Type B pancreatic cell (in vitro differentiated cells): ENCODE data around the gene FCN2. TPM values are rescaled to one million over a fixed set of nuclear protein-coding genes. Genes with fewer than 3 reads are reported as not detected.

Experiments used
- DNase-seq: peaks from one replicate; pipeline ENCODE4 v3.0.0; 2021; ENCODE audit warnings: mixed read lengths; ENCODE audit not compliant: unreplicated experiment; ENCODE audit errors: extremely low spot score
- H3K27ac Mint-ChIP-seq: 2 replicates; pipeline ENCODE4 v1.8.0; 2021; ENCODE audit warnings: mild to moderate bottlenecking, mixed read lengths
- H3K27me3 Mint-ChIP-seq: 2 replicates; pipeline ENCODE4 v1.8.0; 2021; ENCODE audit warnings: mixed read lengths
- H3K36me3 Mint-ChIP-seq: 2 replicates; pipeline ENCODE4 v1.8.0; 2021; ENCODE audit warnings: mixed read lengths
- H3K4me1 Mint-ChIP-seq: one replicate; pipeline ENCODE4 v1.8.0; 2021; ENCODE audit warnings: mixed read lengths; ENCODE audit not compliant: unreplicated experiment
- H3K4me3 Mint-ChIP-seq: 2 replicates; pipeline ENCODE4 v1.8.0; 2021; ENCODE audit warnings: mild to moderate bottlenecking, mixed read lengths
- H3K9me3 Mint-ChIP-seq: 2 replicates; pipeline ENCODE4 v1.8.0; 2021; ENCODE audit warnings: mixed read lengths
- CTCF ChIP-seq: fragments of 200-600 bp; sonication (generic); conservative IDR thresholded peaks from 2 replicates; pipeline ENCODE4 v1.5.0; 2021; ENCODE audit warnings: antibody characterized with exemption, mild to moderate bottlenecking
- total RNA-seq: library from RNA; stranded (reverse); gene quantifications from 2 replicates; pipeline ENCODE4 v1.2.1, GENCODE V29; 2021; ENCODE audit warnings: low replicate concordance

The FCN2 gene
- total RNA-seq, 1 donor from 2014 or later: not detected

DNA sequence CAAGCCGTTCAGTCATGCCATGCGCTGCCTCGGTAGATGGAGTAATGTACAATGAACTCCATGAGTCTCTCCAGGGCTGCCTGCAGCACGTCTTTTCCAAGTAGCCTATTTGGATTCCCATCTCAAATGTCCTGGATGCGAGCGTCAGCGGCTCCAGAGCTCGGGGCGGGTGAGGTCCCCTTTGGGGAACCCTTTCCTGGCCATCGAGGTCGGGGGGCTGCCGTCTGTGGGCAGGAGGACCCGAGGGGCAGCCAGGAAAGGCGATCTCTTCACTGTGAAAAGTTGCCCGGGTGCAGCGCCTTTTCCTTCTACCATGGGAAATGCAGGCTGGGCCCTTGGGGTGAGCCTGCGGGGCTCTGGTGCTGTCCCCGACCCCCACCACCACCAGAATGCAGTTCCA, 36.9 kb upstream of the FCN2 start:
- Mint-ChIP-seq H3K27ac (no peak overlapping the region), H3K4me3 (no peak overlapping the region), H3K9me3 (no peaks in the 10 kb centered on the region), H3K4me1 (peaks cover 3% of the 10 kb centered on the region), H3K36me3 (peaks cover 9% of the 10 kb centered on the region), H3K27me3 (no peaks in the 10 kb centered on the region)
- no peak for DNase-seq
- no peak for TF ChIP-seq CTCF

DNA sequence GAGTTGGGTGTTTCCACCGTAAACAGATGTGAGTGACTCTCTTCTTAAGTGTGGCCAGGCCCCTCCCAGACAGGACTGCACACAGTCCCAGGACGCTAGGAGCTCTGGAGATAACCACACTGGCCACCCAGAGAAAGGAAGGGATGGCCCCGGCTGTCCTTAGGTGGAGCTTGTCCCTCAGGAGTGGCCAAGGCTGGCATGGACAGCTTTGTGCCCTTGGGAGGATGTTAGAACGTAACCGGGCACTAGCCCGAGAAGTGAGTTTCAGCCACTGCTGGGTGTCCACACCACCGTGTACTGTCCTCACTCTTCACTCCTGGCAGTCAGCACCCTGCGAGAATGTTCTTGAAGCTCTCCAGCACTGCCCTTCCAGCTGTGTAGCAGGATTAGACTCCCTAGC, 35.8 kb upstream of the FCN2 start:
- H3K27me3 Mint-ChIP-seq: no peaks in the 10 kb centered on the region

GRCh38 chr9:134846187-134846586, 34.4 kb upstream of the FCN2 start:
- Mint-ChIP-seq H3K27me3 (no peaks in the 10 kb centered on the region), H3K27ac (no peak overlapping the region), H3K4me3 (no peak overlapping the region), H3K9me3 (no peaks in the 10 kb centered on the region), H3K36me3 (peaks cover 9% of the 10 kb centered on the region), H3K4me1 (peaks cover 3% of the 10 kb centered on the region)
- DNase-seq: no peak
- TF ChIP-seq CTCF: no peak

More for the DNA sequence above, 35.8 kb upstream of the FCN2 start:
- Mint-ChIP-seq H3K4me1 (peaks cover 3% of the 10 kb centered on the region), H3K27ac (no peak overlapping the region), H3K36me3 (peaks cover 9% of the 10 kb centered on the region), H3K4me3 (no peak overlapping the region), H3K9me3 (no peaks in the 10 kb centered on the region)
- DNase-seq: no peak
- no peak for TF ChIP-seq CTCF

- no peak for TF ChIP-seq CTCF
- no peak for DNase-seq
- Mint-ChIP-seq H3K4me1 (peaks cover 3% of the 10 kb centered on the region), H3K27me3 (no peaks in the 10 kb centered on the region), H3K4me3 (no peak overlapping the region), H3K36me3 (peaks cover 9% of the 10 kb centered on the region), H3K9me3 (no peaks in the 10 kb centered on the region), H3K27ac (no peak overlapping the region)
Observed at GRCh38 chr9:134846699-134847098, 33.9 kb upstream of the FCN2 start.

DNA sequence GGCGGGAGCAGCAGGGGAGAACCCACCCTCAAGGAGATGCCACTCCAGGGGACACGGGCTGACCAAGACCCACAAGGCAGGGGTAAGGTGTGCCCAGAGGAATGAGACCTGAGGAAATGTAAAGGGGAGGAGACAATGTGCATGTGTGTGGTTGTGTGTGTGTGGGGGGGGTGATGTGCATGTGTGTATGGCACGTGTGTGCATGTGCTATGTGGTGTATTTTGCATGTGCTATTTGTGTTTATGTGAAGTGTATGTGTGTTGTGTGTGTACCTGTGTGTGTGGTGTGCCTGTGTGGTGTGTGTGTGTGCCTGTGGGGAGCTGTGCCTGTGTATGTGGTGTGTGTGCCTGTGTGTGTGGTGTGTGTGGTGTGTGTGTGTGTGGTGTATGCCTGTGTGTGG, 33.5 kb upstream of the FCN2 start:
- H3K27ac Mint-ChIP-seq: no peak overlapping the region
- H3K4me3 Mint-ChIP-seq: no peak overlapping the region
- no peaks in the 10 kb centered on the region for H3K27me3 Mint-ChIP-seq
- peaks cover 3% of the 10 kb centered on the region for H3K4me1 Mint-ChIP-seq
- no peak for DNase-seq
- TF ChIP-seq CTCF: no peak
- H3K36me3 Mint-ChIP-seq: peaks cover 9% of the 10 kb centered on the region
- no peaks in the 10 kb centered on the region for H3K9me3 Mint-ChIP-seq

DNA sequence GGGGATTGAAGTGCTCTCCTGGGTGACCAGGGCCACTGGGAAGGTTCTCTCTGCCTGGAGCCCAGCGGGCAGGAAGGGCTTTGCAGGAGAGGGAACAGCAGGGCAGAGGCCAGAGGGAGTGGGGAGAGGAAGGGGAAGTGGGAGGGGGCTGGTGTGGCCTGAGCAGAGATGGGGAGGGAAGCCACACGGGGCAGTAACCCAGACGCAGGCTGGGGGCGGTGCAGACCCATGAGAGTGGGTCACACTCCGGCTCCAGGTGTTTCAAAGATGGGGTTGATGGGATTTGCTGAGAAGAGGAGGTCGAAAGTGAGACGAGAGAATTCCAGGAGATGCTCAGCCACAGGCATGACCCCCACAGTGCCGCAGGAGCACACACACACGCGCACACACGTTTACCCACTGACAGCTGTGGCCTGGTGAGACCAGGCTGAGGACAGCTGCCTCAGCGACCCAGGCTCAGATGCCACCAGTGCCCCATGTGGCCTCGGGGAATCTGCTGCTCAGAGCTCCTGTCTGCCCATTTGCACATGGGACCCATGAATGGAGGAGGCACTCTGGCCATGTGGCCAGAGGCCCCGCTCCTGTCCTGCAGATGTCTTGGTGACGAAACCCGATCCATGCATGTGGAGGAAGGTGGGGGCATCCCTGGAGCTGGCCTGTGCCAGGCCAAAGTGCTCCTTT, 32.7 kb upstream of the FCN2 start:
- Mint-ChIP-seq H3K4me3 (no peak overlapping the region), H3K9me3 (no peaks in the 10 kb centered on the region), H3K27ac (no peak overlapping the region), H3K36me3 (peaks cover 9% of the 10 kb centered on the region), H3K4me1 (peaks cover 3% of the 10 kb centered on the region), H3K27me3 (no peaks in the 10 kb centered on the region)
- no peak for DNase-seq
- no peak for TF ChIP-seq CTCF
